ENCODE results near the gene NSA2. TPM values are rescaled to one million over a fixed set of nuclear protein-coding genes. Genes with fewer than 3 reads are reported as not detected.

NSA2 gene
- total and polyA plus RNA-seq, 9 donors, result 72.7 to 244 (median 185) TPM

GRCh38 chr5:74829413-74829812 is 62.4 kb downstream of the NSA2 start:
- TF ChIP-seq POLR2A (IDR thresholded peaks at IDR 0.05), result no peak
- TF ChIP-seq CTCF (IDR thresholded peaks at IDR 0.05), result no peak
- no peak for TF ChIP-seq EP300 (IDR thresholded peaks at IDR 0.05)
- no peaks in the 10 kb centered on the region for H3K4me1 ChIP-seq (ENCODE audit: insufficient read depth)
- 94 to 96% (median 96%) methylated on average over 7 of the region's 7 CpGs for WGBS, 3 donors
- no peak for DNase-seq
- intact Hi-C loops (cut with DNase I), result no loop called here
- H3K27ac ChIP-seq, result no peak overlapping the region
- H3K27me3 ChIP-seq, result no peaks in the 10 kb centered on the region
- no peak overlapping the region for H3K4me3 ChIP-seq
- H3K36me3 ChIP-seq, result no peaks in the 10 kb centered on the region
- H3K9me3 ChIP-seq, result no peaks in the 10 kb centered on the region

Small RNAs within 50 kb of the gene (small RNA-seq; reads per million reads assigned to genes)
- gene RNU6-658P, result not detected

Other genes with a start within 250 kb of the NSA2 start
- gene ENC1, start 126.5 kb upstream of the NSA2 start, total RNA-seq, result 10 to 100 TPM; 13.2 to 54.7 (median 23.4) TPM
- gene ENC1, start 126.5 kb upstream of the NSA2 start, polyA plus RNA-seq, result 10 to 100 TPM; 40.4 to 57.2 TPM
- gene HEXB, start 82.0 kb upstream of the NSA2 start, total RNA-seq, result 10 to 100 TPM; 63.5 to 99.3 (median 88.6) TPM
- gene HEXB, start 82.0 kb upstream of the NSA2 start, polyA plus RNA-seq, result 100 to 1,000 TPM in 1 of 2 donors, 10 to 100 TPM in 1; 80.7 to 159 TPM
- 10 to 100 TPM; 13.1 to 22.1 (median 17.6) TPM for gene GFM2, start 132 bp upstream of the NSA2 start, total RNA-seq
- gene GFM2, start 132 bp upstream of the NSA2 start, polyA plus RNA-seq, result 10 to 100 TPM in 1 of 2 donors, 1 to 10 TPM in 1; 9.9 to 19.0 TPM
- gene FAM169A, start 99.1 kb downstream of the NSA2 start, total RNA-seq, result 10 to 100 TPM in 5 of 7 donors, 1 to 10 TPM in 2; 3.2 to 21.5 (median 11.5) TPM
- gene FAM169A, start 99.1 kb downstream of the NSA2 start, polyA plus RNA-seq, result 1 to 10 TPM; 1.7 to 2.2 TPM

Data from ovary (tissue), 9 donors.